Measurements from ENCODE around the gene CATSPER3. TPM values are rescaled to one million over a fixed set of nuclear protein-coding genes. Genes with fewer than 3 reads are reported as not detected.

CATSPER3 gene
- polyA plus RNA-seq, 1 donor (not counting 4 experiments of a cell fraction or from before 2014, with no cell fraction given) = 0.31 TPM

GRCh38 chr5:135009736-135010501, 42.2 kb downstream of the CATSPER3 start:
- Histone ChIP-seq H3K4me3 (ENCODE audit: control insufficient read depth in 2 of 3, extremely low read depth in 1 of 3, insufficient read depth in 2 of 3, low read depth in 1 of 3, low read length in 3 of 3) (no peak overlapping the region), H2AFZ (ENCODE audit: control insufficient read depth, low read length) (no peak overlapping the region), H3K9ac (ENCODE audit: control insufficient read depth, extremely low read depth, insufficient read depth, low read length) (no peak overlapping the region), H3K4me1 (ENCODE audit: control insufficient read depth, extremely low read depth, insufficient read depth, low read length) (no peaks in the 10 kb centered on the region), H3K27me3 (ENCODE audit: control insufficient read depth, extremely low read depth, insufficient read depth, low read length) (no peaks in the 10 kb centered on the region), H3K9me3 (ENCODE audit: control insufficient read depth, low read depth, low read length) (no peaks in the 10 kb centered on the region), H3K27ac (ENCODE audit: control insufficient read depth, insufficient read depth, low read length) (no peak overlapping the region), H3K4me2 (ENCODE audit: control insufficient read depth, extremely low read depth, insufficient read depth, low read depth, low read length) (no peak overlapping the region), H3K79me2 (ENCODE audit: control insufficient read depth, insufficient read depth, low read length) (no peaks in the 10 kb centered on the region), H3K9me1 (ENCODE audit: control insufficient read depth, extremely low read depth, insufficient read depth, low read length) (no peaks in the 10 kb centered on the region), H4K20me1 (ENCODE audit: control insufficient read depth, extremely low read depth, insufficient read depth, low read length) (no peaks in the 10 kb centered on the region), H3K36me3 (ENCODE audit: control insufficient read depth in 2 of 2, extremely low read depth in 1 of 2, insufficient read depth in 2 of 2, low read length in 2 of 2) (no peaks in the 10 kb centered on the region)
- no peak for FAIRE-seq
- no peak for TF ChIP-seq CTCF (optimal IDR thresholded peaks at IDR 0.05 in 1 of 3, IDR thresholded peaks at IDR 0.05 in 1 of 3, conservative IDR thresholded peaks at IDR 0.05 in 1 of 3; ENCODE audit: extremely low read depth in 1 of 3, insufficient read depth in 2 of 3, low read length in 3 of 3)
- TF ChIP-seq EZH2 (IDR thresholded peaks at IDR 0.05; ENCODE audit: low read length) = no peak
- dilution Hi-C loops (cut with MboI; ENCODE audit: extremely low pct_ligation_motif_present, low sequenced_read_pairs) = no loop called here
- no peak for DNase-seq (ENCODE audit: low read depth, low spot score)

GRCh38 chr5:135010502-135011354, 43.0 kb downstream of the CATSPER3 start:
- H3K79me2 ChIP-seq (ENCODE audit: control insufficient read depth, insufficient read depth, low read length) = no peaks in the 10 kb centered on the region
- no peak overlapping the region for H3K4me2 ChIP-seq (ENCODE audit: control insufficient read depth, extremely low read depth, insufficient read depth, low read depth, low read length)
- H3K9ac ChIP-seq (ENCODE audit: control insufficient read depth, extremely low read depth, insufficient read depth, low read length) = no peak overlapping the region
- H3K27me3 ChIP-seq (ENCODE audit: control insufficient read depth, extremely low read depth, insufficient read depth, low read length) = peaks cover under 1% of the 10 kb centered on the region
- H3K9me3 ChIP-seq (ENCODE audit: control insufficient read depth, low read depth, low read length) = no peaks in the 10 kb centered on the region
- DNase-seq (ENCODE audit: low read depth, low spot score) (no peak), FAIRE-seq (no peak)
- no peaks in the 10 kb centered on the region for H3K36me3 ChIP-seq (ENCODE audit: control insufficient read depth in 2 of 2, extremely low read depth in 1 of 2, insufficient read depth in 2 of 2, low read length in 2 of 2)
- no peak overlapping the region for H3K4me3 ChIP-seq (ENCODE audit: control insufficient read depth in 2 of 3, extremely low read depth in 1 of 3, insufficient read depth in 2 of 3, low read depth in 1 of 3, low read length in 3 of 3)
- no peaks in the 10 kb centered on the region for H4K20me1 ChIP-seq (ENCODE audit: control insufficient read depth, extremely low read depth, insufficient read depth, low read length)
- no peak for TF ChIP-seq EZH2 (IDR thresholded peaks at IDR 0.05; ENCODE audit: low read length)
- TF ChIP-seq CTCF (optimal IDR thresholded peaks at IDR 0.05 in 1 of 3, IDR thresholded peaks at IDR 0.05 in 1 of 3, conservative IDR thresholded peaks at IDR 0.05 in 1 of 3; ENCODE audit: extremely low read depth in 1 of 3, insufficient read depth in 2 of 3, low read length in 3 of 3) = peak in 2 of 3 experiments; percentile 5 to 16
- no peak overlapping the region for H3K27ac ChIP-seq (ENCODE audit: control insufficient read depth, insufficient read depth, low read length)
- no peaks in the 10 kb centered on the region for H3K9me1 ChIP-seq (ENCODE audit: control insufficient read depth, extremely low read depth, insufficient read depth, low read length)
- dilution Hi-C loops (cut with MboI; ENCODE audit: extremely low pct_ligation_motif_present, low sequenced_read_pairs) = no loop called here
- H3K4me1 ChIP-seq (ENCODE audit: control insufficient read depth, extremely low read depth, insufficient read depth, low read length) = no peaks in the 10 kb centered on the region
- H2AFZ ChIP-seq (ENCODE audit: control insufficient read depth, low read length) = no peak overlapping the region
